Loucy (cell line): ENCODE data around the gene SLC16A9.

Experiments used
- H2AFZ ChIP-seq: fragments of 200-600 bp; sonication (generic); 2 replicates; pipeline ENCODE4 v1.6.0; 2016; ENCODE audit warnings: antibody characterized with exemption, mild to moderate bottlenecking, low read length, moderate library complexity
- H3F3A ChIP-seq: fragments of 200-600 bp; 2 replicates; pipeline ENCODE4 v1.6.0; 2016; ENCODE audit warnings: antibody characterized with exemption, low read depth, mild to moderate bottlenecking
- H3K27me3 ChIP-seq: fragments of 200-600 bp; sonication (generic); 2 replicates; pipeline ENCODE4 v1.6.1; 2014; ENCODE audit warnings: low read length, mild to moderate bottlenecking; ENCODE audit not compliant: insufficient read depth, poor library complexity, severe bottlenecking
- H3K36me3 ChIP-seq: fragments of 200-600 bp; sonication (generic); 2 replicates; pipeline ENCODE4 v1.6.1; 2016; ENCODE audit warnings: low read length; ENCODE audit not compliant: insufficient read depth
- H3K4me1 ChIP-seq: fragments of 200-600 bp; sonication (generic); 2 replicates; pipeline ENCODE4 v1.5.1; 2014; ENCODE audit warnings: low read length, mild to moderate bottlenecking; ENCODE audit not compliant: insufficient read depth, poor library complexity, severe bottlenecking
- H3K4me2 ChIP-seq: fragments of 200-600 bp; sonication (generic); 2 replicates; pipeline ENCODE4 v1.6.0; 2014; ENCODE audit warnings: antibody characterized with exemption, low read length, low read depth, mild to moderate bottlenecking; ENCODE audit not compliant: poor library complexity, severe bottlenecking
- H3K4me3 ChIP-seq: fragments of 200-600 bp; sonication (generic); 2 replicates; pipeline ENCODE4 v1.5.1; 2014; ENCODE audit warnings: low read length, mild to moderate bottlenecking, mixed read lengths; ENCODE audit not compliant: poor library complexity, severe bottlenecking
- H3K79me2 ChIP-seq: fragments of 200-600 bp; sonication (generic); 2 replicates; pipeline ENCODE4 v1.6.1; 2014; ENCODE audit warnings: low read length; ENCODE audit not compliant: insufficient read depth
- H3K9ac ChIP-seq: fragments of 200-600 bp; sonication (generic); 2 replicates; pipeline ENCODE4 v1.6.0; 2014; ENCODE audit warnings: mild to moderate bottlenecking, low read depth, low read length, moderate library complexity; ENCODE audit not compliant: poor library complexity, severe bottlenecking
- H3K9me2 ChIP-seq: fragments of 200-600 bp; sonication (generic); replicated peaks from 2 replicates; pipeline ENCODE4 v1.6.1; 2016; ENCODE audit warnings: low read depth, low read length, mixed read lengths
- H3K9me3 ChIP-seq: fragments of 200-600 bp; sonication (generic); 2 replicates; pipeline ENCODE4 v1.6.1; 2014; ENCODE audit warnings: mild to moderate bottlenecking, antibody characterized with exemption, low read length, low read depth; ENCODE audit not compliant: insufficient read depth
- H4K20me1 ChIP-seq: fragments of 200-600 bp; sonication (generic); 2 replicates; pipeline ENCODE4 v1.6.0; 2014; ENCODE audit warnings: antibody characterized with exemption, low read length, mild to moderate bottlenecking; ENCODE audit not compliant: insufficient read depth, poor library complexity, severe bottlenecking
- EZH2phosphoT487 ChIP-seq: fragments of 200-600 bp; IDR thresholded peaks from 2 replicates; pipeline ENCODE4 v1.6.1; 2018; ENCODE audit warnings: antibody characterized with exemption, mild to moderate bottlenecking, moderate library complexity, borderline replicate concordance
- TF ChIP-seq, protein P1 (sequence below): fragments of 200-600 bp; sonication (generic); conservative IDR thresholded peaks from 2 replicates; pipeline ENCODE4 v1.5.1; 2014; ENCODE audit warnings: mild to moderate bottlenecking, antibody characterized with exemption, low read length

The SLC16A9 gene

GRCh38 chr10:59618666-59619065, 91.0 kb downstream of the SLC16A9 start:
- Histone ChIP-seq H3F3A (no peaks in the 10 kb centered on the region), H3K9me3 (no peaks in the 10 kb centered on the region), H3K79me2 (no peaks in the 10 kb centered on the region), H3K4me2 (no peak overlapping the region), H3K4me3 (no peak overlapping the region), H3K27me3 (no peaks in the 10 kb centered on the region), H4K20me1 (no peaks in the 10 kb centered on the region), H3K9me2 (no peaks in the 10 kb centered on the region), H3K9ac (no peak overlapping the region), H2AFZ (no peak overlapping the region), H3K36me3 (no peaks in the 10 kb centered on the region), H3K4me1 (no peaks in the 10 kb centered on the region)
- no peak for TF ChIP-seq EZH2phosphoT487
- TF ChIP-seq, protein P1, sequence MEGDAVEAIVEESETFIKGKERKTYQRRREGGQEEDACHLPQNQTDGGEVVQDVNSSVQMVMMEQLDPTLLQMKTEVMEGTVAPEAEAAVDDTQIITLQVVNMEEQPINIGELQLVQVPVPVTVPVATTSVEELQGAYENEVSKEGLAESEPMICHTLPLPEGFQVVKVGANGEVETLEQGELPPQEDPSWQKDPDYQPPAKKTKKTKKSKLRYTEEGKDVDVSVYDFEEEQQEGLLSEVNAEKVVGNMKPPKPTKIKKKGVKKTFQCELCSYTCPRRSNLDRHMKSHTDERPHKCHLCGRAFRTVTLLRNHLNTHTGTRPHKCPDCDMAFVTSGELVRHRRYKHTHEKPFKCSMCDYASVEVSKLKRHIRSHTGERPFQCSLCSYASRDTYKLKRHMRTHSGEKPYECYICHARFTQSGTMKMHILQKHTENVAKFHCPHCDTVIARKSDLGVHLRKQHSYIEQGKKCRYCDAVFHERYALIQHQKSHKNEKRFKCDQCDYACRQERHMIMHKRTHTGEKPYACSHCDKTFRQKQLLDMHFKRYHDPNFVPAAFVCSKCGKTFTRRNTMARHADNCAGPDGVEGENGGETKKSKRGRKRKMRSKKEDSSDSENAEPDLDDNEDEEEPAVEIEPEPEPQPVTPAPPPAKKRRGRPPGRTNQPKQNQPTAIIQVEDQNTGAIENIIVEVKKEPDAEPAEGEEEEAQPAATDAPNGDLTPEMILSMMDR: no peak

DNA sequence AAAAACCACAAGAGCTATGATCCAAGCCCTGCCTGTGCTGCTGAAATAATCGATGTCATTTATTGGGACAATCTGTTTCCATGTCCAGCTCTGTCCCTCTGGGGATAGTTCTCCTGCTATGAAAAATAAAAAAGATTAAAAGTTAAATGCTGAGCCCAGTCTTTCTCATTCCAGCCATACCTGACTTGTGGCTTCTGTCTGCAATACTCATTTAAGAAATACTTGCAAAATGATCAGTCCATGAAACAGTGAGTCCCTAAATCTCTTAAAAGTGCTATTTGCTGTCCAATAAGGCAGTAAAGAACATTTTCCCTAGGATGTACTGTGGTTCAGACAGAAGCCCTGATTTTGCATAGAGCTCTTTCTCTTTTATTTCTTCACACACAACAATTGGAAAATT, 91.7 kb downstream of the SLC16A9 start:
- Histone ChIP-seq H3K9me2 (no peaks in the 10 kb centered on the region), H3K36me3 (no peaks in the 10 kb centered on the region), H3K4me3 (no peak overlapping the region), H3K27me3 (no peaks in the 10 kb centered on the region), H3K4me1 (no peaks in the 10 kb centered on the region), H3K4me2 (no peak overlapping the region), H3F3A (no peaks in the 10 kb centered on the region), H3K9me3 (no peaks in the 10 kb centered on the region), H4K20me1 (no peaks in the 10 kb centered on the region), H2AFZ (no peak overlapping the region), H3K9ac (no peak overlapping the region), H3K79me2 (no peaks in the 10 kb centered on the region)
- TF ChIP-seq, protein P1: no peak
- TF ChIP-seq EZH2phosphoT487: no peak

DNA sequence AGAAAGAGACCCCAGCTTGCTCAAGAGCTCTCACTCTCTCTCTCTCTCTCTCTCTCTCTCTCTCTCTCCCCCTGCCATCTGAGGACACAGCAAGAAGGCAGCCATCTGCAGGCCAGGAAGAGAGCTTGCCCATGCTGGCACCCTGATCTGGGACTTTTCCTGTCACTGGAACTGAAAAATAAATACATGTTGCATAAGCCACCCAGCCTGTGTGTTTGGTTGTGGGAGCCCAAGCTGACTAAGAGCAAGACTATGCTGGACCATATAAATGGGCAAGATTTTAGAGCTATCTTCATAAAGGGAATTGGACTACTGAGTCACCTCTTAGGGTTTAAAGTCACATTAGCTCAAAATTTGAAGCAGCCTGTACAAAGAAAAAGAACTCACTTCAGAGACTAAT, 98.6 kb downstream of the SLC16A9 start:
- Histone ChIP-seq H4K20me1 (no peaks in the 10 kb centered on the region), H3K9ac (no peak overlapping the region), H3F3A (no peaks in the 10 kb centered on the region), H3K36me3 (no peaks in the 10 kb centered on the region), H3K4me2 (no peak overlapping the region), H3K9me2 (no peaks in the 10 kb centered on the region), H3K79me2 (no peaks in the 10 kb centered on the region), H3K27me3 (no peaks in the 10 kb centered on the region), H2AFZ (no peak overlapping the region), H3K9me3 (no peaks in the 10 kb centered on the region), H3K4me1 (no peaks in the 10 kb centered on the region), H3K4me3 (no peak overlapping the region)
- TF ChIP-seq, protein P1: no peak
- TF ChIP-seq EZH2phosphoT487: no peak
